ENCODE measurements around the gene HTRA1.

HTRA1 gene

GRCh38 chr10:122445469-122445868, 15.9 kb upstream of the HTRA1 start:
- Mint-ChIP-seq H3K9me3 (no peaks in the 10 kb centered on the region), H3K36me3 (ENCODE audit: low read depth) (no peaks in the 10 kb centered on the region), H3K4me3 (no peak overlapping the region), H3K4me1 (ENCODE audit: low read depth) (no peaks in the 10 kb centered on the region), H3K27ac (no peak overlapping the region), H3K27me3 (peaks cover 26% of the 10 kb centered on the region)
- intact Hi-C loops (cut with micrococcal nuclease) = no loop called here

- Mint-ChIP-seq H3K4me1 (ENCODE audit: low read depth) (no peaks in the 10 kb centered on the region), H3K36me3 (ENCODE audit: low read depth) (no peaks in the 10 kb centered on the region), H3K4me3 (no peak overlapping the region), H3K27ac (no peak overlapping the region), H3K27me3 (peaks cover 30% of the 10 kb centered on the region), H3K9me3 (no peaks in the 10 kb centered on the region)
- intact Hi-C loops (cut with micrococcal nuclease) = no loop called here
Observed at GRCh38 chr10:122445904-122446303, 15.4 kb upstream of the HTRA1 start.

DNA sequence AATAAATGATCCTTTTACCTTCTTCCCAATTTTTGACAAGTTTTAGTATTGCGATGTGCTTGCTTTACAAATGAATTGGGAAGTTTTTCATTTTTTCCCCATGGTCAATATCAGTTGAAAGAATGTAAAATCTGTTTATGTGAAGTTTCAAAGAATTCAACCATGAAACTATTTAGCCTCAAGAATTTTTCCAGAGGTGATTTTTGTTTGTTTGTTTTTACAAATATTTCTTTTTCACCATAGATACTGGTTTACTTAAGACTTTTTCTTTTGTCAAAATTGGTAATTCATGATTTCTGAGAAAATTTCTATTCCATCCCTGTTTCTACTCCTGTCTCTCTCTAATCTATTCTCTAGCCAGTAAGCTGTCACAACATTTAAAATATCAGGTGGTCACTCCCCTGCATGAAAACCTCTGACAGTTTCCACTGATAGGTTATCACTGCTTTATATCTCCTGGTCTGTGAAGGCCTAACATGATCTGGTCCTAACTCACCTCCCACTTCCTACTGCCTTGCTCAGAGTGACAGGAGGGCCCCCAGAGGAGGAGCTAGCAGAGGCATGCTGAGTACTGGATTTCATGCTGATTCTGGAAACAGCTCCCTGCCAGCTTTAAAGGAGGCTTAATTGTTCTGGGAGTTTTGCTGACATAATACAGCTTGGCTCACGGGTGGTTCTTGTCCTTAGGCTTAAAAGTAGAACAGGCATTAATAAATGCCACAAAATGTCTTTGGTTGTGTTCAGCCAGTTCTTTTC, 14.5 kb upstream of the HTRA1 start:
- Mint-ChIP-seq H3K4me1 (ENCODE audit: low read depth) (no peaks in the 10 kb centered on the region), H3K27ac (no peak overlapping the region), H3K36me3 (ENCODE audit: low read depth) (no peaks in the 10 kb centered on the region), H3K4me3 (no peak overlapping the region), H3K27me3 (peaks cover 37% of the 10 kb centered on the region), H3K9me3 (no peaks in the 10 kb centered on the region)
- intact Hi-C loops (cut with micrococcal nuclease) = no loop called here

GRCh38 chr10:122448600-122448999, 12.8 kb upstream of the HTRA1 start:
- no peaks in the 10 kb centered on the region for H3K36me3 Mint-ChIP-seq (ENCODE audit: low read depth)
- H3K4me1 Mint-ChIP-seq (ENCODE audit: low read depth) = no peaks in the 10 kb centered on the region
- H3K4me3 Mint-ChIP-seq = no peak overlapping the region
- intact Hi-C loops (cut with micrococcal nuclease) = no loop called here
- H3K27me3 Mint-ChIP-seq = peaks cover 35% of the 10 kb centered on the region
- no peaks in the 10 kb centered on the region for H3K9me3 Mint-ChIP-seq
- H3K27ac Mint-ChIP-seq = no peak overlapping the region

DNA sequence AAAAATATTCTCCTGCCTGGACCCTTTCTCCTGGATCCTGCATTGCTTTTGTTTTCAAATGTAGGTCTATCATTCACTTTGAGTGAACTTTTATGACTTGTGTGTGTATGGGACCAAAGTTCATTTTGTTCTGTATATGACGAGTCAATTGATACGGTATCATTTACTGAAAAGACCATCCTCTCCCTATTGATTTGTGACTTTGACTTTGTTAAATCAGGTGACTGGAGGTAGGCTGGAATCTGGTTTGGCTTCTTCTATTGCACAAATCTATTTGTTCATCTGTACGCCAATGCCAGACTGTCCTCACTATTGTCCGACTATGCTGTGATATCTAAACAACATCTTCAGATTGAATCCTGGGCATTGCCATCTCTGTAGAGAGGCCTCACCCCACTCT, 12.2 kb upstream of the HTRA1 start:
- Mint-ChIP-seq H3K4me1 (ENCODE audit: low read depth) (no peaks in the 10 kb centered on the region), H3K27ac (no peak overlapping the region), H3K27me3 (peaks cover 35% of the 10 kb centered on the region), H3K9me3 (no peaks in the 10 kb centered on the region), H3K4me3 (no peak overlapping the region), H3K36me3 (ENCODE audit: low read depth) (no peaks in the 10 kb centered on the region)
- intact Hi-C loops (cut with micrococcal nuclease) = no loop called here

GRCh38 chr10:122450353-122450990, 10.9 kb upstream of the HTRA1 start:
- no peaks in the 10 kb centered on the region for H3K9me3 Mint-ChIP-seq
- no peak overlapping the region for H3K27ac Mint-ChIP-seq
- no peaks in the 10 kb centered on the region for H3K36me3 Mint-ChIP-seq (ENCODE audit: low read depth)
- H3K4me1 Mint-ChIP-seq (ENCODE audit: low read depth) = no peaks in the 10 kb centered on the region
- H3K4me3 Mint-ChIP-seq = no peak overlapping the region
- intact Hi-C loops (cut with micrococcal nuclease) = no loop called here
- peaks cover 39% of the 10 kb centered on the region for H3K27me3 Mint-ChIP-seq

- H3K36me3 Mint-ChIP-seq (ENCODE audit: low read depth) = no peaks in the 10 kb centered on the region
- no peaks in the 10 kb centered on the region for H3K9me3 Mint-ChIP-seq
- intact Hi-C loops (cut with micrococcal nuclease) = no loop called here
- H3K27ac Mint-ChIP-seq = no peak overlapping the region
- H3K4me1 Mint-ChIP-seq (ENCODE audit: low read depth) = peaks cover under 1% of the 10 kb centered on the region
- peaks cover 67% of the 10 kb centered on the region for H3K27me3 Mint-ChIP-seq
- no peak overlapping the region for H3K4me3 Mint-ChIP-seq
Observed at GRCh38 chr10:122454071-122454470, 7.3 kb upstream of the HTRA1 start.

GRCh38 chr10:122454603-122455080, 6.7 kb upstream of the HTRA1 start, which contains the start of gene ARMS2:
TSS of gene ARMS2 (plus strand) at chr10:122454653. CDS start at chr10:122454728, 75 bp downstream.
- intact Hi-C loops (cut with micrococcal nuclease) = no loop called here
- Mint-ChIP-seq H3K36me3 (ENCODE audit: low read depth) (no peaks in the 10 kb centered on the region), H3K9me3 (no peaks in the 10 kb centered on the region), H3K4me1 (ENCODE audit: low read depth) (peaks cover 6% of the 10 kb centered on the region), H3K4me3 (no peak within 1 kb of the TSS), H3K27ac (no peak within 1 kb of the TSS), H3K27me3 (peaks cover 69% of the 10 kb centered on the region)

- Mint-ChIP-seq H3K36me3 (ENCODE audit: low read depth) (no peaks in the 10 kb centered on the region), H3K27me3 (peaks cover 71% of the 10 kb centered on the region), H3K4me3 (no peak overlapping the region), H3K9me3 (no peaks in the 10 kb centered on the region), H3K4me1 (ENCODE audit: low read depth) (peaks cover 8% of the 10 kb centered on the region), H3K27ac (no peak overlapping the region)
- intact Hi-C loops (cut with micrococcal nuclease) = no loop called here
Observed at GRCh38 chr10:122455376-122456079, 5.8 kb upstream of the HTRA1 start.

GRCh38 chr10:122457934-122458333, 3.4 kb upstream of the HTRA1 start:
- Mint-ChIP-seq H3K4me1 (ENCODE audit: low read depth) (peaks cover 23% of the 10 kb centered on the region), H3K36me3 (ENCODE audit: low read depth) (no peaks in the 10 kb centered on the region), H3K9me3 (no peaks in the 10 kb centered on the region), H3K27ac (no peak overlapping the region), H3K4me3 (no peak overlapping the region), H3K27me3 (peaks cover 78% of the 10 kb centered on the region)
- intact Hi-C loops (cut with micrococcal nuclease) = no loop called here

- Mint-ChIP-seq H3K36me3 (ENCODE audit: low read depth) (no peaks in the 10 kb centered on the region), H3K9me3 (no peaks in the 10 kb centered on the region), H3K4me3 (no peak overlapping the region), H3K4me1 (ENCODE audit: low read depth) (peaks cover 26% of the 10 kb centered on the region), H3K27ac (no peak overlapping the region), H3K27me3 (peaks cover 82% of the 10 kb centered on the region)
- intact Hi-C loops (cut with micrococcal nuclease) = no loop called here
Observed at GRCh38 chr10:122458693-122459092, 2.7 kb upstream of the HTRA1 start.

DNA sequence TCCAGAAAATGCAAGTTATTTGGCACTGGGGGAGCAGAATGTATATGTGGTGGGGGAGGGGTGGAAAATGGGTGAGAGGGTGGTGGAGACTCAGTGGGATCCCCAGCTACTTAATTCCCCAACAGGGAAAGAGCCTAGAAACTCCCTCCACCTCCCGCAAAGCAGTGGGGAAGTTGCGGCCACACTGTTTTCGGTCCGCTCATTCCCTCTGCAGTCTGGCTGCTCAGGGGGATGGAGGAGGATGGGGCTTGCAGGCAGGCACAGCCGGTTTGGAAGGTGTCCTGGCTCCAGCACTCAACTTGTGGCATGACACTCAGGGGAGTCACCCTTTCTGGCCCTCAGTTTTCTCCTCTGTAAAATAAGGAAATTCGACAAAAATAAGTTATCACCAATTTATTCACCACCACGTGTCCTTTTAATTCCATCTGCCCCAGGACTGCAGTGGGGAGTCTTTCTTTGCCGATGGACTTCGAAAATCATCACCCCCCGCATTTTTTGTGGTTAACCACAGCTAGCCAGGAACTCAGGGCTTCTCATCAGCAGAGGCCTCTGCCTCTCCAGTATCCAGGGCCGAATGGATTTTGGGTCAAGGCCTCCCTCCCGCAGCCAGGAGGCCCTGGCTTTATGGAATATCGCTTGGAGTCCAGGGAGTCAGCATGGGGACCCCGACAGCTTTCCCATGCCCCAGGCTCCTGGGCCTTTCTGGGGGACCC, 1.6 kb upstream of the HTRA1 start:
- H3K36me3 Mint-ChIP-seq (ENCODE audit: low read depth) = no peaks in the 10 kb centered on the region
- peaks cover 26% of the 10 kb centered on the region for H3K4me1 Mint-ChIP-seq (ENCODE audit: low read depth)
- no peaks in the 10 kb centered on the region for H3K9me3 Mint-ChIP-seq
- peaks cover 87% of the 10 kb centered on the region for H3K27me3 Mint-ChIP-seq
- no peak overlapping the region for H3K27ac Mint-ChIP-seq
- intact Hi-C loops (cut with micrococcal nuclease) = no loop called here
- no peak overlapping the region for H3K4me3 Mint-ChIP-seq

DNA sequence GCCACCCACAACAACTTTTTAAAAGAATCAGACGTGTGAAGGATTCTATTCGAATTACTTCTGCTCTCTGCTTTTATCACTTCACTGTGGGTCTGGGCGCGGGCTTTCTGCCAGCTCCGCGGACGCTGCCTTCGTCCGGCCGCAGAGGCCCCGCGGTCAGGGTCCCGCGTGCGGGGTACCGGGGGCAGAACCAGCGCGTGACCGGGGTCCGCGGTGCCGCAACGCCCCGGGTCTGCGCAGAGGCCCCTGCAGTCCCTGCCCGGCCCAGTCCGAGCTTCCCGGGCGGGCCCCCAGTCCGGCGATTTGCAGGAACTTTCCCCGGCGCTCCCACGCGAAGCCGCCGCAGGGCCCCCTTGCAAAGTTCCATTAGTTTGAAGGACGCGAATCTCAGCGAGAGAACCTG, 461 bp upstream of the HTRA1 start:
- Mint-ChIP-seq H3K4me3 (peak overlapping the region; percentile 59), H3K27me3 (peaks cover 89% of the 10 kb centered on the region), H3K9me3 (no peaks in the 10 kb centered on the region), H3K4me1 (ENCODE audit: low read depth) (peaks cover 30% of the 10 kb centered on the region), H3K27ac (no peak overlapping the region), H3K36me3 (ENCODE audit: low read depth) (no peaks in the 10 kb centered on the region)
- intact Hi-C loops (cut with micrococcal nuclease) = no loop called here
